ENCODE results near the gene AUNIP.

Gene AUNIP

GRCh38 chr1:25806418-25806817 lies 52.8 kb downstream of the AUNIP start:
- Histone ChIP-seq H4K20me1 (ENCODE audit: insufficient read depth, low read length) (no peaks in the 10 kb centered on the region), H3K27me3 (ENCODE audit: insufficient read depth, low read length) (no peaks in the 10 kb centered on the region), H3K79me2 (ENCODE audit: insufficient read depth, low read length) (no peaks in the 10 kb centered on the region), H3K4me3 (ENCODE audit: low read depth, low read length, poor library complexity, severe bottlenecking) (no peak overlapping the region), H3K4me2 (ENCODE audit: low read length) (no peak overlapping the region), H2AFZ (ENCODE audit: low read length) (no peak overlapping the region), H3F3A (ENCODE audit: insufficient read depth, low read length) (no peaks in the 10 kb centered on the region), H3K27ac (ENCODE audit: low read depth, low read length, poor library complexity, severe bottlenecking) (no peak overlapping the region), H3K36me3 (ENCODE audit: insufficient read depth, low read length) (no peaks in the 10 kb centered on the region), H3K4me1 (ENCODE audit: insufficient read depth, low read length, severe bottlenecking) (peaks cover 26% of the 10 kb centered on the region), H3K9me2 (ENCODE audit: low read depth, low read length) (no peaks in the 10 kb centered on the region), H3K9me3 (ENCODE audit: low read length) (no peaks in the 10 kb centered on the region), H3K9ac (ENCODE audit: low read length) (no peak overlapping the region)
- TF ChIP-seq CTCF (IDR thresholded peaks at IDR 0.05; ENCODE audit: low read length) (no peak), EZH2 (IDR thresholded peaks at IDR 0.05; ENCODE audit: borderline replicate concordance, low read length) (no peak)

GRCh38 chr1:25805863-25806225 lies 53.4 kb downstream of the AUNIP start:
- Histone ChIP-seq H3K4me3 (ENCODE audit: low read depth, low read length, poor library complexity, severe bottlenecking) (no peak overlapping the region), H3K27ac (ENCODE audit: low read depth, low read length, poor library complexity, severe bottlenecking) (no peak overlapping the region), H3K4me2 (ENCODE audit: low read length) (no peak overlapping the region), H4K20me1 (ENCODE audit: insufficient read depth, low read length) (no peaks in the 10 kb centered on the region), H2AFZ (ENCODE audit: low read length) (no peak overlapping the region), H3K4me1 (ENCODE audit: insufficient read depth, low read length, severe bottlenecking) (peaks cover 28% of the 10 kb centered on the region), H3K9me2 (ENCODE audit: low read depth, low read length) (no peaks in the 10 kb centered on the region), H3F3A (ENCODE audit: insufficient read depth, low read length) (no peaks in the 10 kb centered on the region), H3K9ac (ENCODE audit: low read length) (no peak overlapping the region), H3K36me3 (ENCODE audit: insufficient read depth, low read length) (no peaks in the 10 kb centered on the region), H3K9me3 (ENCODE audit: low read length) (no peaks in the 10 kb centered on the region), H3K79me2 (ENCODE audit: insufficient read depth, low read length) (no peaks in the 10 kb centered on the region), H3K27me3 (ENCODE audit: insufficient read depth, low read length) (no peaks in the 10 kb centered on the region)
- no peak for TF ChIP-seq CTCF (IDR thresholded peaks at IDR 0.05; ENCODE audit: low read length)
- no peak for TF ChIP-seq EZH2 (IDR thresholded peaks at IDR 0.05; ENCODE audit: borderline replicate concordance, low read length)

- H3K36me3 ChIP-seq (ENCODE audit: insufficient read depth, low read length), result no peaks in the 10 kb centered on the region
- peaks cover 30% of the 10 kb centered on the region for H3K4me1 ChIP-seq (ENCODE audit: insufficient read depth, low read length, severe bottlenecking)
- no peak overlapping the region for H3K9ac ChIP-seq (ENCODE audit: low read length)
- no peaks in the 10 kb centered on the region for H3K9me2 ChIP-seq (ENCODE audit: low read depth, low read length)
- H3K27ac ChIP-seq (ENCODE audit: low read depth, low read length, poor library complexity, severe bottlenecking), result no peak overlapping the region
- no peaks in the 10 kb centered on the region for H3K9me3 ChIP-seq (ENCODE audit: low read length)
- H3K4me2 ChIP-seq (ENCODE audit: low read length), result no peak overlapping the region
- no peaks in the 10 kb centered on the region for H3K79me2 ChIP-seq (ENCODE audit: insufficient read depth, low read length)
- H3K27me3 ChIP-seq (ENCODE audit: insufficient read depth, low read length), result no peaks in the 10 kb centered on the region
- TF ChIP-seq EZH2 (IDR thresholded peaks at IDR 0.05; ENCODE audit: borderline replicate concordance, low read length) (no peak), CTCF (IDR thresholded peaks at IDR 0.05; ENCODE audit: low read length) (no peak)
- no peak overlapping the region for H2AFZ ChIP-seq (ENCODE audit: low read length)
- H3K4me3 ChIP-seq (ENCODE audit: low read depth, low read length, poor library complexity, severe bottlenecking), result no peak overlapping the region
- H3F3A ChIP-seq (ENCODE audit: insufficient read depth, low read length), result no peaks in the 10 kb centered on the region
- H4K20me1 ChIP-seq (ENCODE audit: insufficient read depth, low read length), result no peaks in the 10 kb centered on the region
These were observed 54.0 kb downstream of the AUNIP start for GRCh38 chr1:25804964-25805862.
